ENCODE data around the gene KMT5B.

KMT5B gene

DNA sequence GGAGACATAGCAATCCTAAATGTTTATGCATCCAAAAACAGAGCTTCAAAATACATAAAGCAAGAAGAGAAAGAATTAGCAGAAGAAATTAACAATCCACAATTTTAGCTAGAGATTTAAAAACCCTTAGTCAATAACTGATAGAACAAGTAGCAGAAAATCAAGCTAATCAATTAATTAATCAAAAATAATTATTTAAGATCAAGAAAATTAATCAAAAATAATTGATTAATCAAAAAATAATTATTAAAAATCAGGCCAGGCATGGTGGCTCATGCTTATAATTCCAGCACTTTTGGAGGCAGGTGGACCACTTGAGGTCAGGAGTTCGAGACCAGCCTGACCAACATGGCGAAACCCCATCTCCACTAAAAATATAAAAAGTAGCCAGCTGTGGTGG is 29.5 kb upstream of the KMT5B start:
- TF ChIP-seq, protein P1, sequence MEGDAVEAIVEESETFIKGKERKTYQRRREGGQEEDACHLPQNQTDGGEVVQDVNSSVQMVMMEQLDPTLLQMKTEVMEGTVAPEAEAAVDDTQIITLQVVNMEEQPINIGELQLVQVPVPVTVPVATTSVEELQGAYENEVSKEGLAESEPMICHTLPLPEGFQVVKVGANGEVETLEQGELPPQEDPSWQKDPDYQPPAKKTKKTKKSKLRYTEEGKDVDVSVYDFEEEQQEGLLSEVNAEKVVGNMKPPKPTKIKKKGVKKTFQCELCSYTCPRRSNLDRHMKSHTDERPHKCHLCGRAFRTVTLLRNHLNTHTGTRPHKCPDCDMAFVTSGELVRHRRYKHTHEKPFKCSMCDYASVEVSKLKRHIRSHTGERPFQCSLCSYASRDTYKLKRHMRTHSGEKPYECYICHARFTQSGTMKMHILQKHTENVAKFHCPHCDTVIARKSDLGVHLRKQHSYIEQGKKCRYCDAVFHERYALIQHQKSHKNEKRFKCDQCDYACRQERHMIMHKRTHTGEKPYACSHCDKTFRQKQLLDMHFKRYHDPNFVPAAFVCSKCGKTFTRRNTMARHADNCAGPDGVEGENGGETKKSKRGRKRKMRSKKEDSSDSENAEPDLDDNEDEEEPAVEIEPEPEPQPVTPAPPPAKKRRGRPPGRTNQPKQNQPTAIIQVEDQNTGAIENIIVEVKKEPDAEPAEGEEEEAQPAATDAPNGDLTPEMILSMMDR (IDR thresholded peaks at IDR 0.05; ENCODE audit: low read depth, low read length): no peak
- DNase-seq (ENCODE audit: low read depth, low spot score): no peak
- in situ Hi-C loops (cut with HindIII; ENCODE audit: low sequenced_read_pairs): no loop called here

DNA sequence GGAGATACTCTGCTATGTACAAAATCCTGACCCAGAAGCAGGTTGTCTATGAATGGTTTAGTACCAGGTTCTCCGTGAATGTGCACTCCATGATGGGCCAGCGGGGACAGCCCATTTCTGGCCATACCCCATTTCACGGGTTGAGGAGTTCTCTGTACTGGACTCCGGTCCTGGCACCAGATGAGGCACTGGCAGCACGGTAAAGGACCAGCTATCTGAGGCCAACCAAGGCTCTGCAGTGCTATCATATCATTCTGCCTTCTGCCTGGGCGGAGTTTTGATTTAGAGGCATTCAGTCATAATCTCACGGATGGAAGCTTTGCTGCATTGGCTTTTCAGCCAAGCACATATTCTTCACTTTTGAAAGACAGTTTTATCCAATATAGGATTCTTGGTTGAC is 18.5 kb upstream of the KMT5B start:
- H3K4me3 ChIP-seq (ENCODE audit: low read depth, low read length): no peak overlapping the region
- in situ Hi-C loops (cut with HindIII; ENCODE audit: low sequenced_read_pairs): no loop called here
- TF ChIP-seq, protein P1 (IDR thresholded peaks at IDR 0.05; ENCODE audit: low read depth, low read length): no peak
- DNase-seq (ENCODE audit: low read depth, low spot score): no peak

More for the DNA sequence above, 29.5 kb upstream of the KMT5B start:
- H3K4me3 ChIP-seq (ENCODE audit: low read depth, low read length): no peak overlapping the region

DNA sequence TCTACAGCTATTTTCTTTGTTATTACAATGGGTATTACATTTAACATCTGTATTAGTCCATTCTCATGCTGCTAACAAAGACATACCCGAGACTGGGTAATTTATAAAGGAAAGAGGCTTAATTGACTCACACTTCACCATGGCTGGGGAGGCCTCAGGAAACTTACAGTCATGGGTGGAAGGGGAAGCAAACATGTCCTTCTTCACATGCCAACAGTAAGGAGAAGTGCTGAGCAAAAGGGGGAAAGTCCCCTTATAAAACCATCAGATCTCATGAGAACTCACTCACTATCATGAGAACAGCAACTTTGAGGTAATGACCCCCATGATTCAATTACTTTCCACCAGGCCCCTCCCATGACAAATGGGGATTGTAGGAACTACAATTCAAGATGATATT is 16.5 kb upstream of the KMT5B start:
- in situ Hi-C loops (cut with HindIII; ENCODE audit: low sequenced_read_pairs): no loop called here
- no peak for DNase-seq (ENCODE audit: low read depth, low spot score)
- H3K4me3 ChIP-seq (ENCODE audit: low read depth, low read length): no peak overlapping the region
- TF ChIP-seq, protein P1 (IDR thresholded peaks at IDR 0.05; ENCODE audit: low read depth, low read length): no peak

DNA sequence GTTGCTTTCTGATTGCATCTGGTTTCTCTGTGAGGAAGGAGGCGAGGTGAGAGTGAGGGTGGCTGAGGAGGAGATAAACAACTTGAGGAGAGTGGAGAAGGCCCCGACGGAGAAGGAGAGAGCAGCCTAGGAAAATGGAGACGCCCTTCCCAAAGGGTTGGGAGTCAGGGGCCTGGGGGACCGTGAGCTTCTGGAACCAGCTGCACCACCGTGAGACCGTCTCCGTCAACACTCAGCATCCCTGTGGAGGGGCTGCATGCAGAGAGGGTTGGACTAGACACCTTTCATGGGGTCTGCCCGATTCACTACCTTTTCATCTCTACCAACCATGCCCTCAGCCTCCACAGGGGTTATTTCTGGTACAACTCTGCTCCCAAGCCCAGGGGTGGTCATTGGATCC is 13.3 kb upstream of the KMT5B start:
- TF ChIP-seq, protein P1 (IDR thresholded peaks at IDR 0.05; ENCODE audit: low read depth, low read length): no peak
- H3K4me3 ChIP-seq (ENCODE audit: low read depth, low read length): no peak overlapping the region
- no peak for DNase-seq (ENCODE audit: low read depth, low spot score)
- in situ Hi-C loops (cut with HindIII; ENCODE audit: low sequenced_read_pairs): no loop called here

DNA sequence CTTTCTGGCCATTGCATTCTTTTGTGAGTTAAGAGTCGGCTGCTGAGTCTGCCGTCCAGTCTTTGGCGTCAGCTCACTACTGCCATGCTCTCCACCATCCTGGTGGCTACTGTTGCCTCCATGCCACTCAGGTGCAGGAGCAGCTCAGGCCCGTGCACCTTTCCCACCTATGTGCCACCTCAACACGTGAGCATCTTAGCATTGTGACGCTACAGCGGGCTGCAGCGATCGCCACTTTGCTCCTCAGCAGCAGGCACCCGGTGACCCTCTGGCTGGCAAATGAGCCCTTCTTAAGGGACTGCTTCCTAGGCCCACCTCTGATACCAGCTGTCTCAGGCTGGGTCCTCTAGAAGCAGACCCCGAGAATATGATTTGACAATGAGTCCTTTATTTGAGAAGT is 11.5 kb upstream of the KMT5B start:
- H3K4me3 ChIP-seq (ENCODE audit: low read depth, low read length): no peak overlapping the region
- DNase-seq (ENCODE audit: low read depth, low spot score): no peak
- in situ Hi-C loops (cut with HindIII; ENCODE audit: low sequenced_read_pairs): no loop called here
- TF ChIP-seq, protein P1 (IDR thresholded peaks at IDR 0.05; ENCODE audit: low read depth, low read length): no peak

DNA sequence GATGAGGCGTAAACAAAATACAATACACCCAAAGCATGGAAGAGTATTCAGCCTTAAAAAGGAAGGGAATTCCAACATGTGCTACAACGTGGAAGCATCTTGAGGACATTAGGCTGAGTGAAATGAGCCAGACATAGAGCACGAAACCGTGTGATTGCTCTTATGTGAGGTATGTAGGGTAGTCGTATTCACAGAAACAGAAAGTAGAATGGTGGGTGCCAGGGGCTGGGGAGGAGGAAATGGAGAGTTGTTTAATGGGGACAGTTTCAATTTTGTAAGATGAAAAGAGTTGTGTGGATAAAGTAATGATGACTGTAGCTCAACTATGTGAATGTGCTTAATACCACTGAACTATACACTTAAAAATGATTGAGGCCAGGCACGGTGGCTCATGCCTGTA is 10.2 kb upstream of the KMT5B start:
- H3K4me3 ChIP-seq (ENCODE audit: low read depth, low read length): no peak overlapping the region
- TF ChIP-seq, protein P1 (IDR thresholded peaks at IDR 0.05; ENCODE audit: low read depth, low read length): no peak
- DNase-seq (ENCODE audit: low read depth, low spot score): no peak
- in situ Hi-C loops (cut with HindIII; ENCODE audit: low sequenced_read_pairs): no loop called here

DNA sequence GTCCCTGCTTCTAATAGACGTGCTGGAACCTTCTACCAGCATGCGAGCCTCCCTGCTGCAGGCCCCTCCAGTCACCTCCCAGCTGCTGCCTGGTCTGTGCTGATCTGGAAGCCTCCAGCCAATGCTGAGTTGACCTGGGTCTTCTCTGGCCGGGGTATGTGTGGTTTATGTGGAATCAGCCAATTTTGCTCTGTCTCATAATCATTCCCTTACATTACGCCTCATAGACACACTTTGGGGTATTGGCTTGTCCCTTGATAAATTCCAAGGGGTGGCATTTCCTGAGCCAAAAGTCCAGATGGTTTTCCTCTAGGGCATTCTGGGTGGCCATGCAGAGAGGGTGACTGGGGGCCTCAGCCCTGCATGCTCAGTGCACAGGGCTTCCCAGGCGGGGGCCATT is 8.3 kb upstream of the KMT5B start:
- no peak overlapping the region for H3K4me3 ChIP-seq (ENCODE audit: low read depth, low read length)
- TF ChIP-seq, protein P1 (IDR thresholded peaks at IDR 0.05; ENCODE audit: low read depth, low read length): no peak
- no peak for DNase-seq (ENCODE audit: low read depth, low spot score)
- in situ Hi-C loops (cut with HindIII; ENCODE audit: low sequenced_read_pairs): no loop called here

Data from astrocyte of the spinal cord (primary cell).